Dendritic cell treated with granulocyte-macrophage colony-stimulating factor and Interleukin-4, amounts not matched to agents 40 ng/mL and 50 ng/mL, for 4 days (primary cell): Measurements from ENCODE around the gene IGFL2.
"Not testable (repeated sequence)": the region's sequence is repeated elsewhere in the genome, so short reads cannot be mapped to it uniquely, and the experiment has no call there.

Experiments used
- H3K27ac Mint-ChIP-seq: one replicate; pipeline ENCODE4 v1.8.0; 2022; ENCODE audit warnings: mild to moderate bottlenecking, mixed read lengths
- H3K27me3 Mint-ChIP-seq: one replicate; pipeline ENCODE4 v1.8.0; 2022; ENCODE audit warnings: mild to moderate bottlenecking, mixed read lengths
- H3K36me3 Mint-ChIP-seq: one replicate; pipeline ENCODE4 v1.8.0; 2022; ENCODE audit warnings: low read depth, mixed read lengths
- H3K4me1 Mint-ChIP-seq: one replicate; pipeline ENCODE4 v1.8.0; 2022; ENCODE audit warnings: low read depth, mixed read lengths
- H3K4me3 Mint-ChIP-seq: one replicate; pipeline ENCODE4 v1.8.0; 2022; ENCODE audit warnings: mild to moderate bottlenecking, moderate library complexity, mixed read lengths
- H3K9me3 Mint-ChIP-seq: one replicate; pipeline ENCODE4 v1.8.0; 2022; ENCODE audit warnings: mixed read lengths
- intact Hi-C: fragments of 100-400 bp; cut with micrococcal nuclease; formaldehyde crosslinking; loops from one replicate; pipeline ENCODE4 v1.15.0; 2022

Gene IGFL2

GRCh38 chr19:46202426-46202825 lies 54.4 kb downstream of the IGFL2 start:
- intact Hi-C loops, result no loop called here
- Mint-ChIP-seq H3K36me3 (no peaks in the 10 kb centered on the region), H3K4me3 (no peak overlapping the region), H3K4me1 (no peaks in the 10 kb centered on the region), H3K27ac (no peak overlapping the region), H3K27me3 (peaks cover 30% of the 10 kb centered on the region), H3K9me3 (no peaks in the 10 kb centered on the region)

GRCh38 chr19:46202872-46203860 lies 55.1 kb downstream of the IGFL2 start:
- H3K9me3 Mint-ChIP-seq, result no peaks in the 10 kb centered on the region
- no peaks in the 10 kb centered on the region for H3K4me1 Mint-ChIP-seq
- H3K27me3 Mint-ChIP-seq, result peaks cover 31% of the 10 kb centered on the region
- H3K4me3 Mint-ChIP-seq, result no peak overlapping the region
- H3K36me3 Mint-ChIP-seq, result no peaks in the 10 kb centered on the region
- intact Hi-C loops, result no loop called here
- no peak overlapping the region for H3K27ac Mint-ChIP-seq

- H3K9me3 Mint-ChIP-seq, result no peaks in the 10 kb centered on the region
- H3K4me1 Mint-ChIP-seq, result peaks cover 5% of the 10 kb centered on the region
- no peak overlapping the region for H3K4me3 Mint-ChIP-seq
- intact Hi-C loops, result no loop called here
- H3K27me3 Mint-ChIP-seq, result peaks cover 35% of the 10 kb centered on the region
- H3K27ac Mint-ChIP-seq, result no peak overlapping the region
- no peaks in the 10 kb centered on the region for H3K36me3 Mint-ChIP-seq
Observed at GRCh38 chr19:46204008-46204407, 56.0 kb downstream of the IGFL2 start.

- Mint-ChIP-seq H3K4me1 (peaks cover 17% of the 10 kb centered on the region), H3K27me3 (peaks cover 32% of the 10 kb centered on the region), H3K9me3 (no peaks in the 10 kb centered on the region), H3K4me3 (no peak overlapping the region), H3K27ac (no peak overlapping the region), H3K36me3 (no peaks in the 10 kb centered on the region)
- intact Hi-C loops, result no loop called here
Observed at GRCh38 chr19:46205183-46205984, 57.3 kb downstream of the IGFL2 start.

- no peaks in the 10 kb centered on the region for H3K36me3 Mint-ChIP-seq
- H3K4me3 Mint-ChIP-seq, result no peak overlapping the region
- no peaks in the 10 kb centered on the region for H3K9me3 Mint-ChIP-seq
- intact Hi-C loops, result no loop called here
- H3K27ac Mint-ChIP-seq, result no peak overlapping the region
- H3K4me1 Mint-ChIP-seq, result peaks cover 17% of the 10 kb centered on the region
- peaks cover 31% of the 10 kb centered on the region for H3K27me3 Mint-ChIP-seq
Observed at GRCh38 chr19:46206176-46206575, 58.1 kb downstream of the IGFL2 start.

GRCh38 chr19:46206682-46207081 lies 58.6 kb downstream of the IGFL2 start:
- peaks cover 17% of the 10 kb centered on the region for H3K4me1 Mint-ChIP-seq
- H3K36me3 Mint-ChIP-seq, result no peaks in the 10 kb centered on the region
- H3K27me3 Mint-ChIP-seq, result peaks cover 26% of the 10 kb centered on the region
- no peak overlapping the region for H3K27ac Mint-ChIP-seq
- H3K4me3 Mint-ChIP-seq, result no peak overlapping the region
- no peaks in the 10 kb centered on the region for H3K9me3 Mint-ChIP-seq
- intact Hi-C loops, result no loop called here

- H3K36me3 Mint-ChIP-seq, H3K9me3 Mint-ChIP-seq, H3K27ac Mint-ChIP-seq, H3K4me3 Mint-ChIP-seq, intact Hi-C loops: not testable (repeated sequence)
- H3K27me3 Mint-ChIP-seq, result peaks cover 17% of the 10 kb centered on the region
- H3K4me1 Mint-ChIP-seq, result peaks cover 17% of the 10 kb centered on the region
Observed at GRCh38 chr19:46207858-46208257, 59.8 kb downstream of the IGFL2 start.

- peaks cover 22% of the 10 kb centered on the region for H3K27me3 Mint-ChIP-seq
- H3K36me3 Mint-ChIP-seq, result no peaks in the 10 kb centered on the region
- intact Hi-C loops, result no loop called here
- no peak overlapping the region for H3K27ac Mint-ChIP-seq
- H3K4me1 Mint-ChIP-seq, result peaks cover 17% of the 10 kb centered on the region
- H3K4me3 Mint-ChIP-seq, result no peak overlapping the region
- no peaks in the 10 kb centered on the region for H3K9me3 Mint-ChIP-seq
Observed at GRCh38 chr19:46209051-46209450, 61.0 kb downstream of the IGFL2 start.

GRCh38 chr19:46209472-46209871 lies 61.4 kb downstream of the IGFL2 start:
- Mint-ChIP-seq H3K36me3 (no peaks in the 10 kb centered on the region), H3K27me3 (peaks cover 25% of the 10 kb centered on the region), H3K4me1 (peaks cover 17% of the 10 kb centered on the region), H3K4me3 (no peak overlapping the region), H3K27ac (no peak overlapping the region), H3K9me3 (no peaks in the 10 kb centered on the region)
- intact Hi-C loops, result no loop called here

- intact Hi-C loops, result no loop called here
- Mint-ChIP-seq H3K36me3 (no peaks in the 10 kb centered on the region), H3K9me3 (no peaks in the 10 kb centered on the region), H3K27me3 (peaks cover 24% of the 10 kb centered on the region), H3K27ac (no peak overlapping the region), H3K4me1 (peaks cover 17% of the 10 kb centered on the region), H3K4me3 (no peak overlapping the region)
Observed at GRCh38 chr19:46210669-46211068, 62.6 kb downstream of the IGFL2 start.
